K562 (cell line): ENCODE results near the gene DHX40. TPM values are rescaled to one million over a fixed set of nuclear protein-coding genes. Genes with fewer than 3 reads are reported as not detected.
A peak's percentile ranks its signal among the peaks of the same experiment; 100 is the strongest.

Experiments used
- DACH1 ChIP-seq: fragments of 450-650 bp; IDR thresholded peaks from 2 replicates; pipeline ENCODE4 v1.6.1; 2018; ENCODE audit not compliant: partially characterized antibody
- FOXO4 ChIP-seq: fragments of 450-650 bp; formaldehyde crosslinking; IDR thresholded peaks from 2 replicates; pipeline ENCODE4 v1.4.0; 2020; ENCODE audit warnings: mild to moderate bottlenecking, moderate library complexity
- ZFP91 ChIP-seq: sonication (generic); formaldehyde crosslinking; IDR thresholded peaks from 2 replicates; pipeline ENCODE4 v1.8.0; 2022; ENCODE audit warnings: mild to moderate bottlenecking, missing genetic modification reagents
- ZNF140 ChIP-seq: fragments of 250-450 bp; sonication (Bioruptor Pico); IDR thresholded peaks from 2 replicates; pipeline ENCODE4 v1.8.0; 2021; ENCODE audit warnings: moderate library complexity, mild to moderate bottlenecking, inconsistent platforms
- ZNF316 ChIP-seq: fragments of 450-650 bp; IDR thresholded peaks from 2 replicates; pipeline ENCODE4 v1.6.1; 2016
- ZNF445 ChIP-seq: fragments of 250-450 bp; sonication (Bioruptor Pico); IDR thresholded peaks from 2 replicates; pipeline ENCODE4 v1.4.0; 2020; ENCODE audit warnings: low read depth, mild to moderate bottlenecking, moderate library complexity
- ZNF592 ChIP-seq: fragments of 450-650 bp; IDR thresholded peaks from 2 replicates; pipeline ENCODE4 v1.6.1; 2017; ENCODE audit warnings: antibody characterized with exemption, mild to moderate bottlenecking
- polyA plus RNA-seq, 8 experiments: library from polyadenylated mRNA; depleted of rRNA in 4 of 8; stranded (reverse) in 5 of 8; unstranded in 3 of 8; fragments of >200 nt; fragmentation: Nextera tagmentation in 2 of 8; fragmentation: Illumina TruSeq in 1 of 8; extraction: Ambion mirVana in 2 of 8; extraction: Trizol in 1 of 8; gene quantifications; 2 replicates each; pipeline versions ENCODE4 v1.2.1 to v1.2.3, GENCODE V29; 2011 to 2014; ENCODE audit warnings: inconsistent platforms in 1 of 8, missing spikeins in 1 of 8
- total RNA-seq, 7 experiments: library from RNA; depleted of rRNA in 6 of 7; stranded (reverse); fragments of >200 nt in 6 of 7; fragmentation: Illumina TruSeq in 2 of 7; extraction: Trizol in 2 of 7; gene quantifications; 2 replicates each; pipeline versions ENCODE4 v1.2.1 to v1.2.3, GENCODE V29; 2011 to 2021; ENCODE audit warnings: low replicate concordance in 1 of 7

DHX40 gene
- total and polyA plus RNA-seq, 9 of the 15 experiments (the other 6 are each of a cell fraction or from before 2014, with no cell fraction given): 7.2 to 38.6 (median 18.7) TPM

GRCh38 chr17:59607817-59608403 lies 42.5 kb downstream of the DHX40 start (continued):
- TF ChIP-seq FOXO4 (no peak), ZNF592 (no peak), ZNF445 (CRISPR knock-in tag) (no peak), ZFP91 (no peak), DACH1 (no peak), ZNF140 (CRISPR knock-in tag) (no peak), ZNF316 (peak; percentile 73)
